Keratinocyte (primary cell): ENCODE measurements around the gene ZNF503.

ENCODE experiments used
- CTCF ChIP-seq, 3 experiments: IDR thresholded peaks in 1 of 3; conservative IDR thresholded peaks in 1 of 3; optimal IDR thresholded peaks in 1 of 3; 2 replicates in 2 of 3; 3 replicates in 1 of 3; pipeline versions ENCODE3 to v1.5.1; 2011; ENCODE audit warnings: low read length in 3 of 3, mild to moderate bottlenecking in 3 of 3, moderate library complexity in 2 of 3, control low read depth in 1 of 3, inconsistent platforms in 1 of 3; ENCODE audit not compliant: insufficient read depth in 2 of 3; ENCODE audit errors: extremely low read depth in 1 of 3
- EZH2 ChIP-seq: IDR thresholded peaks from one replicate; pipeline ENCODE4 v1.6.1; 2012; ENCODE audit warnings: inconsistent platforms, mild to moderate bottlenecking, low read length, moderate library complexity

- TF ChIP-seq CTCF (optimal IDR thresholded peaks at IDR 0.05 in 1 of 3, IDR thresholded peaks at IDR 0.05 in 1 of 3, conservative IDR thresholded peaks at IDR 0.05 in 1 of 3; ENCODE audit: extremely low read depth in 1 of 3, insufficient read depth in 2 of 3, low read length in 3 of 3) (peak in 1 of 3 experiments; percentile 29), EZH2 (no peak)
Observed at GRCh38 chr10:75401569-75402485, at the start of gene ZNF503.
